ENCODE data around the gene ASPM.

Gene ASPM

GRCh38 chr1:197145446-197146024 is 934 bp downstream of the ASPM start:
- DNase-seq (ENCODE audit: low read depth): no peak
- H3K4me3 ChIP-seq (ENCODE audit: low read depth, low read length): peak overlapping the region; percentile 87
- TF ChIP-seq, protein P1, sequence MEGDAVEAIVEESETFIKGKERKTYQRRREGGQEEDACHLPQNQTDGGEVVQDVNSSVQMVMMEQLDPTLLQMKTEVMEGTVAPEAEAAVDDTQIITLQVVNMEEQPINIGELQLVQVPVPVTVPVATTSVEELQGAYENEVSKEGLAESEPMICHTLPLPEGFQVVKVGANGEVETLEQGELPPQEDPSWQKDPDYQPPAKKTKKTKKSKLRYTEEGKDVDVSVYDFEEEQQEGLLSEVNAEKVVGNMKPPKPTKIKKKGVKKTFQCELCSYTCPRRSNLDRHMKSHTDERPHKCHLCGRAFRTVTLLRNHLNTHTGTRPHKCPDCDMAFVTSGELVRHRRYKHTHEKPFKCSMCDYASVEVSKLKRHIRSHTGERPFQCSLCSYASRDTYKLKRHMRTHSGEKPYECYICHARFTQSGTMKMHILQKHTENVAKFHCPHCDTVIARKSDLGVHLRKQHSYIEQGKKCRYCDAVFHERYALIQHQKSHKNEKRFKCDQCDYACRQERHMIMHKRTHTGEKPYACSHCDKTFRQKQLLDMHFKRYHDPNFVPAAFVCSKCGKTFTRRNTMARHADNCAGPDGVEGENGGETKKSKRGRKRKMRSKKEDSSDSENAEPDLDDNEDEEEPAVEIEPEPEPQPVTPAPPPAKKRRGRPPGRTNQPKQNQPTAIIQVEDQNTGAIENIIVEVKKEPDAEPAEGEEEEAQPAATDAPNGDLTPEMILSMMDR (IDR thresholded peaks at IDR 0.05; ENCODE audit: control insufficient read depth, extremely low read depth, insufficient read depth): no peak

- peak overlapping the region; percentile 87 for H3K4me3 ChIP-seq (ENCODE audit: low read depth, low read length)
- TF ChIP-seq, protein P1 (IDR thresholded peaks at IDR 0.05; ENCODE audit: control insufficient read depth, extremely low read depth, insufficient read depth): no peak
- DNase-seq (ENCODE audit: low read depth): no peak
These were observed 1.7 kb downstream of the ASPM start for GRCh38 chr1:197144570-197145325.

DNA sequence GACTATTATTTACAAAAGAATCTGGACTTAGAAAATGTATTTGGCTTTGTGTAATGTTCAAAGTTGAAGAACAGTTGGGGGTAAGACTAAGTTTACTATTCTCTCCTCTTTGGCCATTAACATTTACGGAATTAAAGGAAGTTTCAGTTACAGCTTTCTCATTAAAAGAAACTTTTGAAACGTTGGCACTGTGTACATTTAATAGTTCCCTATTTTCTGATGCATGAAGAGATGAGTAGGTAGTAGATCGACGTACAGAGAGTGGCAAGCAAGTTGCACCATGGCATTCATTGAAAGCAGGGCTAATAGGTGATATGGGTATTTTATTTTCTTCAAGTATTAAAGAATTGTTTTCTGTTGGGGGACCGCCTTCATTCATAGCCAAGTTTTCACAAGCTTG is 3.2 kb downstream of the ASPM start:
- no peak for DNase-seq (ENCODE audit: low read depth)
- TF ChIP-seq, protein P1 (IDR thresholded peaks at IDR 0.05; ENCODE audit: control insufficient read depth, extremely low read depth, insufficient read depth): no peak
- no peak overlapping the region for H3K4me3 ChIP-seq (ENCODE audit: low read depth, low read length)

DNA sequence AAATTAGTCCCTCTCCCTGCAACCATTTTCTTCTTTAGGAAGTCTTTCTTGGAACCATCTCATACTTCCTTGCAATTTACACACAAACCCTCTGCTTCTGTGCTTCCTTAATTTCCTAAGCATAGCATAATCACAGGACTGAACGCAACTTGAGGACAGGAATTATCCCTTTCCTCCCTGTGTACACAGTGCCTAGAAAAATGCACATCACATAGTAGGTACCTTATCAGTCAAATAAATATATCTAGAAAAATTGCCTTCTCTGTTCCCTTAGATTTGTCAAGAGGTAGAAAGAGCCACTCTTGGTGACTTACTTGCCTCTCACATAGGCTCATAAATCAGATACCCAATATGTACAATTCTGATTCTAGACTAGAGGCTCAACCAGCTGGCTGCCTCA is 4.9 kb downstream of the ASPM start:
- TF ChIP-seq, protein P1 (IDR thresholded peaks at IDR 0.05; ENCODE audit: control insufficient read depth, extremely low read depth, insufficient read depth): no peak
- DNase-seq (ENCODE audit: low read depth): no peak

GRCh38 chr1:197140121-197140520 is 6.3 kb downstream of the ASPM start:
- DNase-seq (ENCODE audit: low read depth): no peak
- no peak overlapping the region for H3K4me3 ChIP-seq (ENCODE audit: low read depth, low read length)
- TF ChIP-seq, protein P1 (IDR thresholded peaks at IDR 0.05; ENCODE audit: control insufficient read depth, extremely low read depth, insufficient read depth): no peak

More for the DNA sequence above, 4.9 kb downstream of the ASPM start:
- no peak overlapping the region for H3K4me3 ChIP-seq (ENCODE audit: low read depth, low read length)

GRCh38 chr1:197139169-197139568 is 7.3 kb downstream of the ASPM start:
- no peak for DNase-seq (ENCODE audit: low read depth)
- TF ChIP-seq, protein P1 (IDR thresholded peaks at IDR 0.05; ENCODE audit: control insufficient read depth, extremely low read depth, insufficient read depth): no peak
- no peak overlapping the region for H3K4me3 ChIP-seq (ENCODE audit: low read depth, low read length)
